Articular chondrocyte of knee joint (primary cell): ENCODE measurements around the gene SLC4A3. TPM values are rescaled to one million over a fixed set of nuclear protein-coding genes. Genes with fewer than 3 reads are reported as not detected.

Source experiments
- small RNA-seq: library from RNA; depleted of rRNA; stranded (forward); fragments of <200 nt; gene quantifications from one replicate; pipeline ENCODE3, GENCODE V24; 2012
- total RNA-seq: library from RNA; depleted of rRNA; stranded (reverse); fragments of >200 nt; gene quantifications from 2 replicates; pipeline ENCODE4 v1.2.3, GENCODE V29; 2012

Gene SLC4A3, protein sequence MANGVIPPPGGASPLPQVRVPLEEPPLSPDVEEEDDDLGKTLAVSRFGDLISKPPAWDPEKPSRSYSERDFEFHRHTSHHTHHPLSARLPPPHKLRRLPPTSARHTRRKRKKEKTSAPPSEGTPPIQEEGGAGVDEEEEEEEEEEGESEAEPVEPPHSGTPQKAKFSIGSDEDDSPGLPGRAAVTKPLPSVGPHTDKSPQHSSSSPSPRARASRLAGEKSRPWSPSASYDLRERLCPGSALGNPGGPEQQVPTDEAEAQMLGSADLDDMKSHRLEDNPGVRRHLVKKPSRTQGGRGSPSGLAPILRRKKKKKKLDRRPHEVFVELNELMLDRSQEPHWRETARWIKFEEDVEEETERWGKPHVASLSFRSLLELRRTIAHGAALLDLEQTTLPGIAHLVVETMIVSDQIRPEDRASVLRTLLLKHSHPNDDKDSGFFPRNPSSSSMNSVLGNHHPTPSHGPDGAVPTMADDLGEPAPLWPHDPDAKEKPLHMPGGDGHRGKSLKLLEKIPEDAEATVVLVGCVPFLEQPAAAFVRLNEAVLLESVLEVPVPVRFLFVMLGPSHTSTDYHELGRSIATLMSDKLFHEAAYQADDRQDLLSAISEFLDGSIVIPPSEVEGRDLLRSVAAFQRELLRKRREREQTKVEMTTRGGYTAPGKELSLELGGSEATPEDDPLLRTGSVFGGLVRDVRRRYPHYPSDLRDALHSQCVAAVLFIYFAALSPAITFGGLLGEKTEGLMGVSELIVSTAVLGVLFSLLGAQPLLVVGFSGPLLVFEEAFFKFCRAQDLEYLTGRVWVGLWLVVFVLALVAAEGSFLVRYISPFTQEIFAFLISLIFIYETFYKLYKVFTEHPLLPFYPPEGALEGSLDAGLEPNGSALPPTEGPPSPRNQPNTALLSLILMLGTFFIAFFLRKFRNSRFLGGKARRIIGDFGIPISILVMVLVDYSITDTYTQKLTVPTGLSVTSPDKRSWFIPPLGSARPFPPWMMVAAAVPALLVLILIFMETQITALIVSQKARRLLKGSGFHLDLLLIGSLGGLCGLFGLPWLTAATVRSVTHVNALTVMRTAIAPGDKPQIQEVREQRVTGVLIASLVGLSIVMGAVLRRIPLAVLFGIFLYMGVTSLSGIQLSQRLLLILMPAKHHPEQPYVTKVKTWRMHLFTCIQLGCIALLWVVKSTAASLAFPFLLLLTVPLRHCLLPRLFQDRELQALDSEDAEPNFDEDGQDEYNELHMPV
- total RNA-seq, result 3.6 and 3.8 TPM in 2 replicates

DNA sequence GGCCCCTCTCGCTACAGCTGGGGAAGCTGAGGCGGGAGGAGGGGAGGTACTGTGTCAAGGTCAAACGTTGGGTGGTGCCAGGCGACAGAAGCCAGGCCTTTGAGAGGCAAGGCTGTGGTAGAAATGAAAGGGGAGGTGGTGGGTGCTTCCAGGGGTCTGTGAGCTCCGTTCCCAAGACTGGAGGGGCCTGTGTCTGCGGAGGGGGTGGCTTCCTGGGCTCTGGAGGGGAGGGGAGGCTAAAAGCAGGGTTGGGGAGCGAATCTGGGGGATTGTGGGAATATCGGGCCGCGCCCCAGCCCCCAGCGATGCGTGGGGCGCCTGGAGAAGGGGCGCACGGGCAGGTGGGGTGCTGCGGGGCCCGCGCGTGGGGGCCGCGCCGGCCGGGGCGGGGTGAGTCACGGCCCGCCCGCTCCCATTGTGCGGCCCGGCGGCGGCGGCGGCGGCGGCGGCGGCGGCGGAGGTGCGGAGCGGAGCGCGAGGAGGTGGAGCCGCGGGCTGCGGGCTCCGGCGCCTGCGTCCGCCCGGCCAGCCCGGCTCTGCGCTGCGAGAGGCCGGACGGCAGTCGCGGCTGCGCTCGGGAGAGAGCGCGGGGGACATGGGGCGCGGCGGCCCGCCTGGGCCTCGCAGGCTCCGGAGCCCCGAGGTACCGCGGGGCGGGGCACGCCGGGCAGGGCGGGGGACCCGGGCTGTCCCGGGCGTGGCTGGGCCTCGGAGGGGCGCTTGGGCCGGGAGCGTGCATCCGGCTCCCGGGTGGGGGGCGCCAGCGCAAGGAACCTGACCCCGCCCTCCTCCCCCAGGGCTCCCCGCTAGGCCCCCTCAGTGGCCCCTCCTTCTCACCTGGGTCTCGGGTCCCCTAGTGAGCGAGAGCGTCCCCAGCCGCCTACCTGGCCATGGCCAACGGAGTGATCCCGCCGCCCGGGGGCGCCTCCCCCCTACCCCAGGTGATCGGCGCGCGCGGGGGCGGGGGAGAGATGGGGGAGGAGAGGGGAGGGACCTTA, at the start of gene SLC4A3:
Gene SLC4A3 (plus strand): TSS at position 528 of the 998 bp plus-strand sequence. CDS start 363 bp downstream, at position 891.

DNA sequence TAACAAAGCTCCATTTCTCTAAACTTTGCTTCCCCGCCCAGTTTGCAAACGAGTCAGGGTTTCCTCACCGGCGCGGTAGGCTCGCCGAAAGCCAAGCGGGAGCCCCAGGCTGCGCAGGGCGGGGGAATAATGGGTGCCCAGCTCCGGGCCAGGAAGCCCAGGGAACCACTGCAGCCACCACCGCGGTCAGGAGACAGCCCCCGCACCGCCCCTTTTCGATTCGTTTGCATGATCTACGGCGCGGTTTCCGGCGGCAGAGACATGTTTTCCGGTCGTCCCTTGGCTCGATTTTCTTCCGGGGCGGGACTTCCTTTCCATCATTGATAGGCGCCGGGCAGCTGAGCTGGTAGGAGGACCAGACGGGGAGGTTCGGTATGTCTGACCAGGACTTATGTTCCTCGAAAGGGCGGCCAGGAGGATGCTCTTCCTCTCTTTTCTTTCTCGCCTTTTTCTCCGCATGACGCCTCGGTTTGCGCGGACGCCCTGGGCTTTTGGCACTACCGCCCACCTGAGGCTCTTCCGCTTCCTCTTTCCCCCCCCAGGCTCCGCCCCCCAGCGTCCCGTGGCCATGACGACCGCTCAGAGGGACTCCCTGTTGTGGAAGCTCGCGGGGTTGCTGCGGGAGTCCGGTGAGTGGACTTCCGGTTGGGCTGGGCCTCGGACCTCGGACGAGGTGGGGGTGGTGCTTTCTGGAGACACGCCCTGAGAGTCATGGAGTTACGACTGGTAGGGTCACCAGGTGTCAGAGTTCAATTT, 29.7 kb upstream of the SLC4A3 start, which contains the start of gene STK11IP:
Gene STK11IP (plus strand): TSS at position 306 of the 756 bp plus-strand sequence. CDS start 263 bp downstream, at position 569.

Small RNA genes within 50 kb of the gene (small RNA-seq; reads per million reads assigned to genes)
- not detected for gene RN7SKP213

Other genes starting within 250 kb of the SLC4A3 start
- 43.6 and 52.8 TPM in 2 replicates for gene DNPEP, start 239.7 kb upstream of the SLC4A3 start, total RNA-seq
- 0.76 and 1.6 TPM in 2 replicates for gene DES, start 209.3 kb upstream of the SLC4A3 start, total RNA-seq
- gene SPEG, start 192.8 kb upstream of the SLC4A3 start, total RNA-seq, result 18.6 and 28.7 TPM in 2 replicates
- gene GMPPA, start 128.7 kb upstream of the SLC4A3 start, total RNA-seq, result 44.3 and 46.0 TPM in 2 replicates
- under 0.01 TPM in 1 of 2 replicates, not detected in the other for gene ASIC4, start 113.1 kb upstream of the SLC4A3 start, total RNA-seq
- 102 and 129 TPM in 2 replicates for gene CHPF, start 83.8 kb upstream of the SLC4A3 start, total RNA-seq
- 1.1 and 1.3 TPM in 2 replicates for gene TMEM198, start 83.6 kb upstream of the SLC4A3 start, total RNA-seq
- 57.1 and 60.0 TPM in 2 replicates for gene OBSL1, start 56.1 kb upstream of the SLC4A3 start, total RNA-seq
- gene INHA, start 55.3 kb upstream of the SLC4A3 start, total RNA-seq, result 0.11 and 0.26 TPM in 2 replicates
- gene STK11IP, start 29.8 kb upstream of the SLC4A3 start, total RNA-seq, result 12.1 and 12.3 TPM in 2 replicates